IPS-18c (cell line): ENCODE results near the gene ABLIM1.

ENCODE experiments used
- H3K4me3 ChIP-seq: 2 replicates; pipeline ENCODE4 v1.7.0; 2013; ENCODE audit warnings: low read depth, mild to moderate bottlenecking, low read length, moderate library complexity; ENCODE audit not compliant: insufficient read depth
- H3K9me3 ChIP-seq: one replicate; pipeline ENCODE4 v1.6.1; 2013; ENCODE audit warnings: mild to moderate bottlenecking, low read length, moderate library complexity; ENCODE audit not compliant: control insufficient read depth, insufficient read depth

Gene ABLIM1

GRCh38 chr10:114654822-114655575, 3.1 kb downstream of the ABLIM1 start:
- no peak overlapping the region for H3K4me3 ChIP-seq

DNA sequence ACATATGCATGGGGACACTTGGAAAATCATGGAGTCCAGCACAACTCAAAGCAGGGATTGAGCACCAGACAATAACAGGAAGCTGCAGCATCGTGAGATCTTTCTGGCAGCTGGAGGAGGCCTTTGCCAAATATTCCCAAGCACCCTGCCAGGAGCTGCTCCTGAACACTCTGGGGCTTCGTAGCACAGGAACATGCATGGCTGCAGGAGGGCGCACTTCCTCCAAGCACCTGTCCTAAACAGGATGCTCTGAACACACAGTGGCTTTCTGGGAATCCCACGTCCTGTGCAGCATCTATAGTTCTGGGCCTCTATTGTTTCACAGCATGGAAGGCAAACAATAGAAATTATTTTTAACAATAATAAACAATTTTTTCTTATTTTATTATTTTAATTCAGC, 4.1 kb downstream of the ABLIM1 start:
- Histone ChIP-seq H3K4me3 (no peak overlapping the region), H3K9me3 (no peaks in the 10 kb centered on the region)

More at GRCh38 chr10:114654822-114655575, 3.1 kb downstream of the ABLIM1 start:
- H3K9me3 ChIP-seq = no peaks in the 10 kb centered on the region

DNA sequence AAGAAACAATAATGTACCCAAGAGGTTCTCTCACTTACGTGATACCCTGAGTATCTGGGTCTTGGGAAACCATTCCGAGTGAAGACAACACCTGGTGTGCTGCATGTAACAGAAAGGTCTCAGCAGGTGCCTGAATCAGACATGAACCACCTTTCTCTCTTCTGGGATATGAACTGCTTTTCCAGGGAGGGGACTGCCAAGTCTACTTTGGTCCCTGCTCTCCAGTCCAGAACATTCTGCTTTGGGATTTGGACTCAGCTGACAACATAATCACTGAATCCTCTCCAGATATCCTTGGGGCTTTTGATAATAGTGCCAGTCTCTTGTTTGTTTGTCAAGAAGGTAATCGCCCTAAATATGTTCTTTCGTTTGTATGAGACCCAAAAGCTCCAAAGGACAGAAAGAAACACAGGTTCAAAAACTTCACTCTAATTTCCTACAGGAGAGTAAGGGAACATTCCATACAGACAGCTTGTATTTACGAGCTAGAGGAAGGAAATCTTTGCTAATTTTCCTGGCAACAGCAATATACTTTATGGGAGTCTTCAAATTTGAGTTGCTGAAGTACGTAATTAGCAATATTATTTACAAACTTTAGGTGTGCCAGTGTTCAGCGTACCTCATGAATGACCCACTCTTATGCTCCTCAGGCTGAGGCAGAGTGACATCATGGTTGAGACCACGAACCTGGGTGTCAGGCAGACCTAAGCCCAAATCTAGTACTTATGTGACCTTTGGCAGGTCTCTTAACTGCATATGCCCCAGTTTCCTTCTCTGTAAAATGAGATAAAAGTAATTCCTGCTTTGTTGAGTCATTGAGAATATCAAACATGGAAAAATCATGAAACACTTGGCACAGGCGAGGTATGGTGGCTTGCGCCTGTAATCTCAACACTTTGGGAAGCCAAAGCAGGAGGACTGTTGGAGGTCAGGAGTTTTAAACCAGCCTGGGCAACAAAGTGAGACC, 5.4 kb downstream of the ABLIM1 start:
- Histone ChIP-seq H3K4me3 (no peak overlapping the region), H3K9me3 (no peaks in the 10 kb centered on the region)

DNA sequence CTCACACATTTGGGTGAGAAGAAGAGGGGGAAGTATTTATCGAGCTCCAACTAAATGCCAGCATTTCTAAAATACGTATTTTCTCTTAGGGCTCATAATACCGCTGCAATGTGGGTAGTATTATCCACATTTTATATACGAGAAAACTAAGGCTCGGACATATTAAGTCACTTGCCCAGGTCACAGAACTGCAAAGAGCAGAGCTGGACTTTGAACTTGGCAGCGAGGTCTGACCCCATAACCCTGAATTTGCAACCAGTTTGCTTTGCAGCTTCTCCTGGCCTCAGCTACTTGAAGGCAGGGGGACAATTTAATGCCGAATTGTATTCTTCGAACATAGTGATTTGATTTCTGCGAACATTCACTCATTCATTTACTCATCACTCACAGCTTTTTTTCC, 7.2 kb downstream of the ABLIM1 start:
- Histone ChIP-seq H3K9me3 (no peaks in the 10 kb centered on the region), H3K4me3 (no peak overlapping the region)

DNA sequence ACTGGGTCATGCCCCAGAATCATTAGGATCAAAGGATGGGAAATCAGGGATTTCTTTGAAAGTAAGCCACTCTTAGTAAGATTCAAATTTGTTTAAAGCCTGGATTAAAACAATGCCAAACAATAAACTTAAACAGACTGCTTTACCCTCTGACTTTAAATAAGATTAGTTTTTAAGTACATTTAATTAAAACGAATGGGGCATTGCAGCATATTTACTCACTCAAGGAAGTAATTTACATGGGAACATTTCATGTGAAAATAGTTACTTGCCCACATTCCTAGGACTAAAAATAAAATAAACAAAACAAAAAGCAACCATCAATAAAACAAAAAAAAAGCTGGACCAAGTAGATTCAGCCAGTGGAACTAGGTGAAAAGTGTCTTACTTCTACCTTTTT, 7.8 kb downstream of the ABLIM1 start:
- Histone ChIP-seq H3K4me3 (no peak overlapping the region), H3K9me3 (no peaks in the 10 kb centered on the region)

GRCh38 chr10:114649217-114649903, 8.7 kb downstream of the ABLIM1 start:
- no peaks in the 10 kb centered on the region for H3K9me3 ChIP-seq
- no peak overlapping the region for H3K4me3 ChIP-seq

GRCh38 chr10:114648368-114648767, 9.7 kb downstream of the ABLIM1 start:
- H3K9me3 ChIP-seq = no peaks in the 10 kb centered on the region
- H3K4me3 ChIP-seq = no peak overlapping the region

DNA sequence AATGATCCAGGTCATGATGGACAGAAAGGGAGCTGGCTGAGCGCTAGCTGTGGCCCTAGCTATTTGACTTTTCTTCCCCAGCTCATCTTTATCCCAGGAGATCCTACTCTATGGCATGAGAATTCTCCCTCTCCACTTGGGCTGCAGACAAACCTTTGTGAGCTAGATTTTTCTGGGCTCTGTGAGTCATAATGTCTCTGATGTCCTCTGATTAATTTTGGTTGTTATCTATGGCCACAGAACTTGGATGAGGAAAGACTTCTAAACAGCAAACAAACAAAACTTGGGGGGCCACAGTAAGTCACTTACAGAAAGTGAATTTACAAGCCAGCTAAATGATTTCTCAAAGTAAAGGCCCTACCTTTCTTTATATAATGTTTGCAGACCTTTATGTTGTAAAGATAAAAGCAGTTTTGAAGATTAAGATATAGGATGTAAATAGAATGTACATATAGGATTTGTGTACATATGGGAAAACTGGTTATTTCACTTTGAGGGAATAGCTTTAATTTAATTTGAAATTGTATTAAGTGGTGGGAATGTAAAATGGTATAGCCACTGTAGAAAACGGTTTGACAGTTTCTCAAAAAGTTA, 10.4 kb downstream of the ABLIM1 start:
- Histone ChIP-seq H3K4me3 (no peak overlapping the region), H3K9me3 (no peaks in the 10 kb centered on the region)

DNA sequence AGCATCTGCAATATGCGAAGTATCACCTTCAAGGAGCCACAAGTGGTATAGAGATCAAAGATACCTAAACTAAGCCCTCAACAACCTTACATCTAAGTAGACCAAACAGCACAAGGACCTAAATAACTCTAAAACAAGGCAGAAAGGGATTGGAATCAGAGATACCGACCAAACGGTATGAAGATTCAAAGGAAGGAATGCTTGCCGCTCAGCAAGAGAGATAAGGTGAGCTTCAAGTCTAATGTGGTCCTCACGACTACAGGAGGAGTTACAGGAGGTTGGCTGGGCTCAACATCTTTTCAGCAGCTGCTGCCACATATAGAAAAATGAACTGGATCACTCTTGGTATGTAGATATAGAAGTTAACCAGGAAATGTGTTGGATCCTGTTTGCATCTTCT, 11.6 kb downstream of the ABLIM1 start:
- Histone ChIP-seq H3K9me3 (no peaks in the 10 kb centered on the region), H3K4me3 (no peak overlapping the region)

DNA sequence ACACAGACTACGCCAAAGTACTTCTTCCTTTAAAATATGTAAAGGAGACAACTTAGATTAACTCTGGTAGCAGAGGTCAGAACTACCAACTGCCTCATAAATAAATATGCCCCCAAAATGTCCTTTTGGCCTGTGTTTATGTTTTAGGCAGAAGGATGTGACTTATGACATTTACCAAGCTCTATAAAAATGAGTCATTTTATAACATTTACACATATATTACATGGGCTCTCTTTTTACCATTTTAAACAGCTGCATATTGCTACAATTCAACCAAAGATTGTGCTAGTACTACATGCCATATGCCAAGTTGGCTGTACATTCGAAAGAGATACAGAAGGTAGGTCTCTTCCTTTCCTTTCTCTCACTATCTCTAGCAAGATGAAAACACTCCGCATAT, 12.4 kb downstream of the ABLIM1 start:
- Histone ChIP-seq H3K4me3 (no peak overlapping the region), H3K9me3 (no peaks in the 10 kb centered on the region)

DNA sequence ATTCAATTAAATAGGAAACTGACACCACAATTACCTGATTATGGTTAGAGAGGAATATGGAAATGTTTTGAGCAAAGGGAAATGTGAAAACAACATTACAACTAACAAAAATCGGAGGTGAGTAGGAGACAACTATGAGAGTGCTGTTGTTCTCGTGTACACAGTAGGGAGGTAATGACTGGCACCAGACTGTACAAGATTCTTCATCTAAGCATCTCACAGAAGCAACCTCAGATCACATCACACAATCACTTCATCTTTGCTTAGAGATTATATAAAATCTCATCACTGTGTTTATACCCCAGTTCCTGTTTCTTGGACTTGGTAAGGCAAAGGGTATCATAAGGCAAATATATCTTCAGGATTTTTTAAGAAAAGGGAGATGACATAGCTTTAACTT, 14.9 kb downstream of the ABLIM1 start:
- no peak overlapping the region for H3K4me3 ChIP-seq
- H3K9me3 ChIP-seq = no peaks in the 10 kb centered on the region

GRCh38 chr10:114642729-114643128, 15.3 kb downstream of the ABLIM1 start:
- Histone ChIP-seq H3K9me3 (no peaks in the 10 kb centered on the region), H3K4me3 (no peak overlapping the region)

- H3K4me3 ChIP-seq = no peak overlapping the region
- no peaks in the 10 kb centered on the region for H3K9me3 ChIP-seq
Measured at GRCh38 chr10:114638821-114639625, 19.1 kb downstream of the ABLIM1 start.

GRCh38 chr10:114635797-114636550, 22.1 kb downstream of the ABLIM1 start:
- H3K9me3 ChIP-seq = no peaks in the 10 kb centered on the region
- no peak overlapping the region for H3K4me3 ChIP-seq

DNA sequence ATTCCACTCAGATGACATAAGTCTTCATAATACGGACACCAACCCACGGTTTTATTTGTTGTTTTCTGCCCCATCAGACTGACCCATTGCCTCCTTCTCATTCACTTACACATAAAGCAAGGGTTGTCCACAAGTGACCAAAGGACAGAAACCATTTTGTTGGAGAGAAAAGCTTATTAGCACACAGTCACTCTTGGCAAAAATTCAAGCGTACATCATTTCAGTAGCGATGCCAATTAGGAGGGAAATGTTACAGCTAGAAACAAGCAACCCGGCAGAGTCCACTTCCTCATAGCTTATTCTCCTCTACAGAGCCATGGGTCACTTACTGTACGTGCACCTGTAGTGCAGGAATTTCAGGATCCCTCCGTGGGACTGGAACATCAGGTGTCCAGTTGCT, 23.0 kb downstream of the ABLIM1 start:
- Histone ChIP-seq H3K4me3 (no peak overlapping the region), H3K9me3 (no peaks in the 10 kb centered on the region)

- no peak overlapping the region for H3K4me3 ChIP-seq
- no peaks in the 10 kb centered on the region for H3K9me3 ChIP-seq
Measured at GRCh38 chr10:114634609-114634979, 23.5 kb downstream of the ABLIM1 start.
